ENCODE measurements around the gene ATG9B. TPM values are rescaled to one million over a fixed set of nuclear protein-coding genes. Genes with fewer than 3 reads are reported as not detected.
A peak's percentile ranks its signal among the peaks of the same experiment; 100 is the strongest.

ATG9B gene
- polyA plus RNA-seq, 2 of the 4 experiments (the other 2 are of a cell fraction), result 0.06 to 0.23 TPM

- DNase-seq (ENCODE audit: low read depth in 1 of 2, low spot score in 1 of 2) (peak; percentile 99 to 100), FAIRE-seq (no peak), ATAC-seq (peak; percentile 54 to 82)
- ChIA-PET CTCF (interaction anchor here (0.6 to 4.0 kb wide), 9 partner anchors 13 to 691 kb away, joined by 3 to 14 read pairs (median 5); partner anchors contain the start of gene ABCB8), POLR2A (interaction anchor here (1.0 to 1.4 kb wide), 3 partner anchors 19 to 30 kb away, joined by 3 to 4 read pairs (median 4); partner anchors contain the start of genes ABCB8 and FASTK)
- H3K4me1 ChIP-seq, result peaks cover 24% of the 10 kb centered on the region
- peak overlapping the region; percentile 92 for H3K4me2 ChIP-seq
- H3K27ac ChIP-seq, result peak overlapping the region; percentile 99
- peak overlapping the region; percentile 86 for H3K4me3 ChIP-seq
- no peaks in the 10 kb centered on the region for H3K9me3 ChIP-seq
- WGBS (ENCODE audit: missing lambda C conversion rate), result under 1% methylated on average over 35 of the region's 46 CpGs
- TF ChIP-seq EHF (CRISPR knock-in tag; IDR thresholded peaks at IDR 0.05) (no peak), KDM5A (IDR thresholded peaks at IDR 0.05) (no peak), RNF2 (IDR thresholded peaks at IDR 0.05; ENCODE audit: borderline replicate concordance, low read depth) (no peak), EP300 (IDR thresholded peaks at IDR 0.05) (no peak), HOXB13 (CRISPR knock-in tag; IDR thresholded peaks at IDR 0.05; ENCODE audit: low read depth) (no peak), RFX5 (IDR thresholded peaks at IDR 0.05) (no peak), SMC3 (IDR thresholded peaks at IDR 0.05) (no peak), MYC (IDR thresholded peaks at IDR 0.05; ENCODE audit: borderline replicate concordance, low read length) (0 out of 2 replicates have a peak, but pooled peaks have one; percentile 6), RAD21 (conservative IDR thresholded peaks at IDR 0.05 in 1 of 2, IDR thresholded peaks at IDR 0.05 in 1 of 2) (no peak), HEYL (CRISPR knock-in tag; IDR thresholded peaks at IDR 0.05) (no peak), MAFK (IDR thresholded peaks at IDR 0.05; ENCODE audit: partially characterized antibody) (no peak), POLR2A (IDR thresholded peaks at IDR 0.05; ENCODE audit: low read length) (peak; percentile 75), FOSB (CRISPR knock-in tag; IDR thresholded peaks at IDR 0.05) (no peak), NFE2L2 (conservative IDR thresholded peaks at IDR 0.05; ENCODE audit: low read length) (no peak), RCOR1 (IDR thresholded peaks at IDR 0.05; ENCODE audit: low read depth, low read length) (no peak), JUNB (IDR thresholded peaks at IDR 0.05) (no peak), HMGXB4 (CRISPR knock-in tag; IDR thresholded peaks at IDR 0.05; ENCODE audit: borderline replicate concordance) (no peak), ZNF302 (CRISPR knock-in tag; IDR thresholded peaks at IDR 0.05) (no peak), HOXA7 (CRISPR knock-in tag; IDR thresholded peaks at IDR 0.05) (no peak), BHLHE40 (IDR thresholded peaks at IDR 0.05; ENCODE audit: low read depth, low read length) (no peak), SREBF2 (IDR thresholded peaks at IDR 0.05) (no peak), POLR2AphosphoS2 (conservative IDR thresholded peaks at IDR 0.05; ENCODE audit: low read length) (no peak), CHD4 (IDR thresholded peaks at IDR 0.05; ENCODE audit: borderline replicate concordance) (no peak), NR3C1 (IDR thresholded peaks at IDR 0.05) (no peak), JUN (IDR thresholded peaks at IDR 0.05) (peak; percentile 53 to 64; a peak in 4 of 5 replicates), ZFP36 (IDR thresholded peaks at IDR 0.05; ENCODE audit: borderline replicate concordance, partially characterized antibody) (no peak), FOSL2 (IDR thresholded peaks at IDR 0.05) (no peak), FOSL2 (CRISPR knock-in tag; IDR thresholded peaks at IDR 0.05) (peak; percentile 30; the same call in 1 of the 2 replicates), FOXS1 (CRISPR knock-in tag; IDR thresholded peaks at IDR 0.05) (no peak), MAZ (IDR thresholded peaks at IDR 0.05; ENCODE audit: borderline replicate concordance, low read depth, low read length) (no peak), HOXB5 (CRISPR knock-in tag; IDR thresholded peaks at IDR 0.05) (0 out of 2 replicates have a peak, but pooled peaks have one; percentile 30)
- TF ChIP-seq, protein P1, sequence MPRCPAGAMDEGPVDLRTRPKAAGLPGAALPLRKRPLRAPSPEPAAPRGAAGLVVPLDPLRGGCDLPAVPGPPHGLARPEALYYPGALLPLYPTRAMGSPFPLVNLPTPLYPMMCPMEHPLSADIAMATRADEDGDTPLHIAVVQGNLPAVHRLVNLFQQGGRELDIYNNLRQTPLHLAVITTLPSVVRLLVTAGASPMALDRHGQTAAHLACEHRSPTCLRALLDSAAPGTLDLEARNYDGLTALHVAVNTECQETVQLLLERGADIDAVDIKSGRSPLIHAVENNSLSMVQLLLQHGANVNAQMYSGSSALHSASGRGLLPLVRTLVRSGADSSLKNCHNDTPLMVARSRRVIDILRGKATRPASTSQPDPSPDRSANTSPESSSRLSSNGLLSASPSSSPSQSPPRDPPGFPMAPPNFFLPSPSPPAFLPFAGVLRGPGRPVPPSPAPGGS (IDR thresholded peaks at IDR 0.05), result 0 out of 3 replicates have a peak, but pooled peaks have one; percentile 12
- TF ChIP-seq, protein P2, sequence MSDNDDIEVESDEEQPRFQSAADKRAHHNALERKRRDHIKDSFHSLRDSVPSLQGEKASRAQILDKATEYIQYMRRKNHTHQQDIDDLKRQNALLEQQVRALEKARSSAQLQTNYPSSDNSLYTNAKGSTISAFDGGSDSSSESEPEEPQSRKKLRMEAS (IDR thresholded peaks at IDR 0.05), result peak; percentile 53
- TF ChIP-seq, protein P3, sequence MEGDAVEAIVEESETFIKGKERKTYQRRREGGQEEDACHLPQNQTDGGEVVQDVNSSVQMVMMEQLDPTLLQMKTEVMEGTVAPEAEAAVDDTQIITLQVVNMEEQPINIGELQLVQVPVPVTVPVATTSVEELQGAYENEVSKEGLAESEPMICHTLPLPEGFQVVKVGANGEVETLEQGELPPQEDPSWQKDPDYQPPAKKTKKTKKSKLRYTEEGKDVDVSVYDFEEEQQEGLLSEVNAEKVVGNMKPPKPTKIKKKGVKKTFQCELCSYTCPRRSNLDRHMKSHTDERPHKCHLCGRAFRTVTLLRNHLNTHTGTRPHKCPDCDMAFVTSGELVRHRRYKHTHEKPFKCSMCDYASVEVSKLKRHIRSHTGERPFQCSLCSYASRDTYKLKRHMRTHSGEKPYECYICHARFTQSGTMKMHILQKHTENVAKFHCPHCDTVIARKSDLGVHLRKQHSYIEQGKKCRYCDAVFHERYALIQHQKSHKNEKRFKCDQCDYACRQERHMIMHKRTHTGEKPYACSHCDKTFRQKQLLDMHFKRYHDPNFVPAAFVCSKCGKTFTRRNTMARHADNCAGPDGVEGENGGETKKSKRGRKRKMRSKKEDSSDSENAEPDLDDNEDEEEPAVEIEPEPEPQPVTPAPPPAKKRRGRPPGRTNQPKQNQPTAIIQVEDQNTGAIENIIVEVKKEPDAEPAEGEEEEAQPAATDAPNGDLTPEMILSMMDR (IDR thresholded peaks at IDR 0.05), result no peak
- TF ChIP-seq, protein P4, sequence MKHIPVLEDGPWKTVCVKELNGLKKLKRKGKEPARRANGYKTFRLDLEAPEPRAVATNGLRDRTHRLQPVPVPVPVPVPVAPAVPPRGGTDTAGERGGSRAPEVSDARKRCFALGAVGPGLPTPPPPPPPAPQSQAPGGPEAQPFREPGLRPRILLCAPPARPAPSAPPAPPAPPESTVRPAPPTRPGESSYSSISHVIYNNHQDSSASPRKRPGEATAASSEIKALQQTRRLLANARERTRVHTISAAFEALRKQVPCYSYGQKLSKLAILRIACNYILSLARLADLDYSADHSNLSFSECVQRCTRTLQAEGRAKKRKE (CRISPR knock-in tag; IDR thresholded peaks at IDR 0.05; ENCODE audit: low read depth), result no peak
These were observed 33.9 kb upstream of the ATG9B start for GRCh38 chr7:151057989-151058780.

Data from A549 (cell line).